DOHH2 (cell line): ENCODE measurements around the gene RAB31.

Experiments used
- CTCF ChIP-seq: fragments of 200-600 bp; sonication (generic); IDR thresholded peaks from one replicate; pipeline ENCODE4 v1.5.1; 2014; ENCODE audit warnings: antibody characterized with exemption, mild to moderate bottlenecking, low read depth, low read length; ENCODE audit not compliant: poor library complexity, severe bottlenecking
- EZH2phosphoT487 ChIP-seq: fragments of 200-600 bp; sonication (generic); IDR thresholded peaks from 2 replicates; pipeline ENCODE4 v1.6.1; 2017; ENCODE audit warnings: borderline replicate concordance, mild to moderate bottlenecking, antibody characterized with exemption, low read length, moderate library complexity, mixed read lengths

- no peak for TF ChIP-seq CTCF
- no peak for TF ChIP-seq EZH2phosphoT487
Observed at GRCh38 chr18:9897129-9897528, 189.0 kb downstream of the RAB31 start.
